Left ventricle myocardium inferior (tissue), 1 donor: ENCODE measurements around the gene SARS1. TPM values are rescaled to one million over a fixed set of nuclear protein-coding genes. Genes with fewer than 3 reads are reported as not detected.

Source experiments
- DNase-seq: peaks from one replicate; pipeline ENCODE4 v3.0.0-alpha.2; 2020
- H3K27ac ChIP-seq: fragments of 200-600 bp; replicated peaks from 2 replicates; pipeline ENCODE4 v1.8.0; 2021
- H3K27me3 ChIP-seq: fragments of 200-600 bp; 2 replicates; pipeline ENCODE4 v1.8.0; 2021; ENCODE audit warnings: low read depth
- H3K36me3 ChIP-seq: fragments of 200-600 bp; 2 replicates; pipeline ENCODE4 v1.8.0; 2021
- H3K4me1 ChIP-seq: fragments of 200-600 bp; 2 replicates; pipeline ENCODE4 v1.8.0; 2021
- H3K4me3 ChIP-seq: fragments of 200-600 bp; 2 replicates; pipeline ENCODE4 v1.8.0; 2021; ENCODE audit warnings: mild to moderate bottlenecking, moderate library complexity
- H3K9me3 ChIP-seq: fragments of 200-600 bp; replicated peaks from 2 replicates; pipeline ENCODE4 v1.8.0; 2021
- intact Hi-C: fragments of 100-400 bp; cut with micrococcal nuclease; formaldehyde crosslinking; loops from one replicate; pipeline ENCODE4 v1.11.0; 2022
- long read RNA-seq: library from polyadenylated mRNA; unstranded; transcript quantifications from one replicate; pipeline ENCODE4 v2.0.0, GENCODE V29; 2021
- total RNA-seq: library from RNA; stranded (reverse); fragmentation: NEBNext Ultra II Directional; extraction: Animal tissue kit (Norgen Biotek cat#: 25700); gene quantifications from one replicate; pipeline ENCODE4 v1.2.1, GENCODE V29; 2021
- TF ChIP-seq, protein P1 (sequence below): fragments of 200-600 bp; IDR thresholded peaks from 2 replicates; pipeline ENCODE4 v1.8.0; 2021; ENCODE audit warnings: antibody characterized with exemption, mild to moderate bottlenecking, borderline replicate concordance
- donor health status: DM: no; HTN: yes; CAD: no; lungs with severe emphysema.

SARS1 gene, protein sequence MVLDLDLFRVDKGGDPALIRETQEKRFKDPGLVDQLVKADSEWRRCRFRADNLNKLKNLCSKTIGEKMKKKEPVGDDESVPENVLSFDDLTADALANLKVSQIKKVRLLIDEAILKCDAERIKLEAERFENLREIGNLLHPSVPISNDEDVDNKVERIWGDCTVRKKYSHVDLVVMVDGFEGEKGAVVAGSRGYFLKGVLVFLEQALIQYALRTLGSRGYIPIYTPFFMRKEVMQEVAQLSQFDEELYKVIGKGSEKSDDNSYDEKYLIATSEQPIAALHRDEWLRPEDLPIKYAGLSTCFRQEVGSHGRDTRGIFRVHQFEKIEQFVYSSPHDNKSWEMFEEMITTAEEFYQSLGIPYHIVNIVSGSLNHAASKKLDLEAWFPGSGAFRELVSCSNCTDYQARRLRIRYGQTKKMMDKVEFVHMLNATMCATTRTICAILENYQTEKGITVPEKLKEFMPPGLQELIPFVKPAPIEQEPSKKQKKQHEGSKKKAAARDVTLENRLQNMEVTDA
- 92.0 TPM for total RNA-seq
- long read RNA-seq, transcript SARS-202 (12 exons, 1,882 nt) = minor isoform, 7 of 149 reads
- long read RNA-seq, transcript SARS-201 (11 exons, 1,852 nt) = major isoform, 126 of 149 reads
- long read RNA-seq, partial matches to known transcripts = 4 of 149 reads
- long read RNA-seq, other reads (novel, unspliced or antisense) = 9 of 149 reads

DNA sequence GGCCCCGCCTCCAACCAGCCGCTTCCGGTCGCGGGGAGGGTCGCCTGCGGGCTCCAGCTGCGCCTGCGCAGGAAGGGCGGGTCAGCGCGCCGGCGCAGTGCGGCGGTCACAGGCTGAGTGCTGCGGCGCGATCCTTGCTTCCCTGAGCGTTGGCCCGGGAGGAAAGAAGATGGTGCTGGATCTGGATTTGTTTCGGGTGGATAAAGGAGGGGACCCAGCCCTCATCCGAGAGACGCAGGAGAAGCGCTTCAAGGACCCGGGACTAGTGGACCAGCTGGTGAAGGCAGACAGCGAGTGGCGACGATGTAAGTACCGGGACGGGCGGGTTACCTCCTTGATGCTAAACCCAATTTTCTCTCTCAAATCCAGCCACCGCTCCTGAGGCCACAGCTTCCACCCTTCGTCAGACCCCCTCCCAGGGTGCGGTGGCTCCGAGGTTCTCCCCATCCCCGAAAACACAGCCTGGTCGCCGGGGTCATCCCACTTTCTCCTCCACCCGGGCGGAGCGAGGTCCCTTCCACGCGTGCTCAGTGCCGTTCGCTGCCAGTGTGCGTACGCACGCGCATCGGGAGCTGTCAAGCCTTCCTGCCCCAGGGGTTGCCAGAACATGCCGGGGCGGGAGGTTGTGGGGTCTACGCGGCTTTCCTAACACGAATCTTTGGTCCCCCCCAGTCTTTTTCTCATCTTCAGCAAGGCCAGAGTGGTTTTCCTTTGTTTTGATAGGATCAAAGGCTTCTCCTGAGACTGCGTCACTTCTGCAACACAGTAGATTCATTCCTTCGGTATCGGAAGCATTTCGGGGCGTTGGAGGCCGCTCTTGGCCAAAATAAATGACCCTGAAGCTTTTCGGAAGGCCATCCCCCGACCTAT, at the start of gene SARS1:
Gene SARS1, plus strand, starts transcription at position 95 of the 870 bp plus-strand sequence. Its CDS starts 75 bp downstream, at position 170.
- DNase-seq = peak; percentile 89
- H3K27ac ChIP-seq = peak within 1 kb of the TSS; percentile 93
- peak within 1 kb of the TSS; percentile 94 for H3K4me3 ChIP-seq
- TF ChIP-seq, protein P1, sequence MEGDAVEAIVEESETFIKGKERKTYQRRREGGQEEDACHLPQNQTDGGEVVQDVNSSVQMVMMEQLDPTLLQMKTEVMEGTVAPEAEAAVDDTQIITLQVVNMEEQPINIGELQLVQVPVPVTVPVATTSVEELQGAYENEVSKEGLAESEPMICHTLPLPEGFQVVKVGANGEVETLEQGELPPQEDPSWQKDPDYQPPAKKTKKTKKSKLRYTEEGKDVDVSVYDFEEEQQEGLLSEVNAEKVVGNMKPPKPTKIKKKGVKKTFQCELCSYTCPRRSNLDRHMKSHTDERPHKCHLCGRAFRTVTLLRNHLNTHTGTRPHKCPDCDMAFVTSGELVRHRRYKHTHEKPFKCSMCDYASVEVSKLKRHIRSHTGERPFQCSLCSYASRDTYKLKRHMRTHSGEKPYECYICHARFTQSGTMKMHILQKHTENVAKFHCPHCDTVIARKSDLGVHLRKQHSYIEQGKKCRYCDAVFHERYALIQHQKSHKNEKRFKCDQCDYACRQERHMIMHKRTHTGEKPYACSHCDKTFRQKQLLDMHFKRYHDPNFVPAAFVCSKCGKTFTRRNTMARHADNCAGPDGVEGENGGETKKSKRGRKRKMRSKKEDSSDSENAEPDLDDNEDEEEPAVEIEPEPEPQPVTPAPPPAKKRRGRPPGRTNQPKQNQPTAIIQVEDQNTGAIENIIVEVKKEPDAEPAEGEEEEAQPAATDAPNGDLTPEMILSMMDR = no peak
- intact Hi-C loops = no loop called here
- no peaks in the 10 kb centered on the region for H3K36me3 ChIP-seq
- no peaks in the 10 kb centered on the region for H3K27me3 ChIP-seq
- no peaks in the 10 kb centered on the region for H3K9me3 ChIP-seq
- H3K4me1 ChIP-seq = peaks cover 53% of the 10 kb centered on the region

DNA sequence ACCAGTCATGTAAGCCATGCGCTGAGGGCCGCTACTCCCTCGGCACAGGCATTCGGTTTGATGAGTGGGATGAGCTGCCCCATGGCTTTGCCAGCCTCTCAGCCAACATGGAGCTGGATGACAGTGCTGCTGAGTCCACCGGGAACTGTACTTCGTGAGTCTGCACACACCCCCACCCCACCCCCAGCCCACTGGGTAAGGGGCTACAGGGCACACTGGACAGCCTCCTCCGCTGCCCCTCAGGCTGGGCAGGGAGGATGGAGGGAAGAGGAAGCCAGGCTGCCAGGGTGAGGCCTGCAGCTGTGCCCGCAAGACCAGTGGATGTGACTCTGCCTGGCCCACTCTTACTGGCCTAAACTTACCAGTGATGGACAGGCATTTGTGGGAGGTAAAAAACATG, 49.2 kb upstream of the SARS1 start:
- TF ChIP-seq, protein P1 = no peak
- intact Hi-C loops = no loop called here
- no peaks in the 10 kb centered on the region for H3K9me3 ChIP-seq
- no peak overlapping the region for H3K4me3 ChIP-seq
- no peak for DNase-seq
- peaks cover 25% of the 10 kb centered on the region for H3K4me1 ChIP-seq
- no peaks in the 10 kb centered on the region for H3K27me3 ChIP-seq
- H3K36me3 ChIP-seq = no peaks in the 10 kb centered on the region
- H3K27ac ChIP-seq = no peak overlapping the region

DNA sequence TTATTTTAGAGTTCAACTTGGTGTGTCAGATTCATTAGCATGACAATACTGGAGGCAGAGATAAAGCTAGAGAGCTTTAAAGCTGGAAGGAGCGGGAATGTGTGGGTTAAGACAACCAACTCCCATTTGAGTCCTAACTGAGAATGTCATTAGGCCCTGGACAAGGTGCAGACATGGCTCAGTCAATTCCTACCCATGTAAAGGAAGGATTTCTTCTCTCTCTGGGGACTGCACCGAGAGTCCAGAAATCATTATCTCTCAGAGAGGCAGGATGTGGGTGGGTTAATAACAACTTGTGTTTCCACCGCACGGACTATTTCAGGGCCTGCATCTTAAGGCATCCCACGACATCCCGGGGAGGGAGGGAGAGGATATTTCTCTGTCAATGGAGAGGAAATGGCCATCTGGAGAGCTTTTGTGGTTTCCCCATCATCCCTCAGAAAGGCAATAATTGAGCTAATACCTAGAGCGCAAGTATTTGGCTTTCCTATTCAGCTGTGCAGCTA, 46.7 kb upstream of the SARS1 start:
- DNase-seq = no peak
- peaks cover 19% of the 10 kb centered on the region for H3K4me1 ChIP-seq
- H3K4me3 ChIP-seq = no peak overlapping the region
- TF ChIP-seq, protein P1 = no peak
- H3K27ac ChIP-seq = peak overlapping the region; percentile 30
- H3K27me3 ChIP-seq = no peaks in the 10 kb centered on the region
- no peaks in the 10 kb centered on the region for H3K9me3 ChIP-seq
- intact Hi-C loops = no loop called here
- H3K36me3 ChIP-seq = no peaks in the 10 kb centered on the region

DNA sequence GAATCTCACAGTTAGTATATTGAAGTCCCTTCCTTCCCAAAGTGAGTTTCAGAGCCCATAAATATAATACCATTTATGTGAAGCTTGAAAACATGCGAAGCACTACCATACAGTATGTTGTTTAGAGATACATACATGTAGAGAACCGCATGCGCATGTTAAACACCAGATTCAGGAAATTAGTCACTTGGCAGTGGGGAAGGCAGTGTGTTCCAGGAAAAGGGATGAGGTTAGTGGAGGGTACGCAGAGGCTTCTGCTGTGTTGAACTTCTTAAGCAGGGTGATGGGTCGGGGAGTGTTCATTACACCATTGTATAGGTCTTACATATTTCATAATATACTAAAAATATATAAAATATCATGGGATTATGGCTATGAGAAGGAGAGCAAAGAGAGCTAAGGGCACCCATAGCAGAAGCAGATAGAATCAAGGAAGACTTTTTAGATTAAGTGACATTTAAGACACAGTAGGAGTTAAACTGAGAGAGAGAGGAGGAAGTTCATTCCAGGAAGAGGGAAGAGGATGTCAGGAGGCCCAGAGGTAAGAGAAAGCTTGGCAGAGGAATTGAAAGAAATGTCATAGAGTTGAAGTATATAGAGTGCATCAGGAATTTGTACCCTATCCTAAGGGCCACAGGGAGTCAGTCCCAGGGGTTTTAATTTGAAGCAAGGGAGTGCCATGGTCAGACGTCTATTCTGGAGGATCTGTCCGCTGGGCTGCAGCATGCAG, 43.5 kb upstream of the SARS1 start:
- Histone ChIP-seq H3K4me1 (peaks cover 12% of the 10 kb centered on the region), H3K27me3 (no peaks in the 10 kb centered on the region), H3K9me3 (no peaks in the 10 kb centered on the region), H3K27ac (no peak overlapping the region), H3K36me3 (no peaks in the 10 kb centered on the region), H3K4me3 (no peak overlapping the region)
- TF ChIP-seq, protein P1 = no peak
- no peak for DNase-seq
- intact Hi-C loops = no loop called here
